ENCODE results near the gene ST6GALNAC2.
"Not testable (repeated sequence)": the region's sequence is repeated elsewhere in the genome, so short reads cannot be mapped to it uniquely, and the experiment has no call there.

Gene ST6GALNAC2

DNA sequence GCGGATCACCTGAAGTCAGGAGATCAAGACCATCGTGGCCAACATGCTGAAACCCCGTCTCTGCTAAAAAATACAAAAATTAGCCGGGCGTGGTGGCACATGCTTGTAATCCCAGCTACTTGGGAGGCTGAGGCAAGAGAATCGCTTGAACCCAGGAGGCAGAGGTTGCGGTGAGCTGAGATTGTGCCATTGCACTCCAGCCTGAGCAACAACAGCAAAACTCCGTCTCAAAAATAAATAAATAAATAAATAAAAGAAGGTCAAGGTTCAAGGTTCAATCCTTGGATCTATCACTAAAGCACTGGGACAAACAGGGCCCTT, 60.2 kb downstream of the ST6GALNAC2 start:
- not testable (repeated sequence) for DNase-seq

DNA sequence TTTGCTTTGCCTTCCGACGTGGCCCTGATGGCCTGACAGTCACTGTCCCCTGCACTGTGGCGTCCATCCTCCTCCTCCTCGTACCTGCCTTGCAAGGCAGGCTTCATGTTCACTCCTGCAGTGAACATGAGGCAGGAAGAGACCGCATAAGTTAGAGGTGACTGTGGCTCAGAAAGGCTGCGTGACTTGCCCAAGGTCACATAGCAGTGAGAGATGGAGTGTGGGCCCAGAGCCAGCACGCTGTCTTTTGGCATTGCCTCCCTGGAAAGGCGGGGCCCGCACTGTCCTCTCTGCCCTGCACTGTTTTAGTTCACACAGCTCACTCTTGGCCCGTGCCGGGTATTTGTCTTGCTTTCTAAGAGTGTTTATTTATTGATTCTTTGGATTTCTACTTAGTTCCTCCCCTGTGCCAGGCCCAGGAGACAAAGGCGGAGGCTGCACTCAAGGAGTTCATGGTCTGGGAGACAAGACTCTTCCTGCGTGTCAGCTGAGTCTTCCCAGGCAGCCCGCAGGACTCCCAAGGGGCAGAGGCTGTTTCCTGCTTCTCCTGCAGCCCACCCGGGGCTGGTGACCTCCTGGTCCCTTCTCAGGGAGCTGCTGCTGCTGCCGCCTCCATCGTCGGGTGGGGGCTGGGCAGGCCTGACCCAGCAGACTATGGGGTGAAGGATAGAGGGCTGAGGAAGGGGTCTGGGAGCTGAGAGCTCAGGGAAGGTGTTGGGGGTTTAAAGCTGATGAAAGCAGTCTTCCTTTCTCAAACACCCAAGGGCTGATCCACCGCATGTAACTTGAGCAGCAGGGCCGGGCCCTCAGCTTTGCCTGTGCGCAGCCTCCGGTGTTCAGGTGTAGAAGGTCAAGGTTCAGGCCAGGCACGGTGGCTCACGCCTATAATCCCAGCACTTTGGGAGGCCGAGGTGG, 60.8 kb downstream of the ST6GALNAC2 start:
- DNase-seq: no peak

GRCh38 chr17:76523084-76524037, 62.3 kb downstream of the ST6GALNAC2 start:
- DNase-seq: peak; percentile 73 to 84

- not testable (repeated sequence) for DNase-seq
Measured at GRCh38 chr17:76521683-76522082, 64.0 kb downstream of the ST6GALNAC2 start.

GRCh38 chr17:76521262-76521661, 64.4 kb downstream of the ST6GALNAC2 start:
- no peak for DNase-seq

DNA sequence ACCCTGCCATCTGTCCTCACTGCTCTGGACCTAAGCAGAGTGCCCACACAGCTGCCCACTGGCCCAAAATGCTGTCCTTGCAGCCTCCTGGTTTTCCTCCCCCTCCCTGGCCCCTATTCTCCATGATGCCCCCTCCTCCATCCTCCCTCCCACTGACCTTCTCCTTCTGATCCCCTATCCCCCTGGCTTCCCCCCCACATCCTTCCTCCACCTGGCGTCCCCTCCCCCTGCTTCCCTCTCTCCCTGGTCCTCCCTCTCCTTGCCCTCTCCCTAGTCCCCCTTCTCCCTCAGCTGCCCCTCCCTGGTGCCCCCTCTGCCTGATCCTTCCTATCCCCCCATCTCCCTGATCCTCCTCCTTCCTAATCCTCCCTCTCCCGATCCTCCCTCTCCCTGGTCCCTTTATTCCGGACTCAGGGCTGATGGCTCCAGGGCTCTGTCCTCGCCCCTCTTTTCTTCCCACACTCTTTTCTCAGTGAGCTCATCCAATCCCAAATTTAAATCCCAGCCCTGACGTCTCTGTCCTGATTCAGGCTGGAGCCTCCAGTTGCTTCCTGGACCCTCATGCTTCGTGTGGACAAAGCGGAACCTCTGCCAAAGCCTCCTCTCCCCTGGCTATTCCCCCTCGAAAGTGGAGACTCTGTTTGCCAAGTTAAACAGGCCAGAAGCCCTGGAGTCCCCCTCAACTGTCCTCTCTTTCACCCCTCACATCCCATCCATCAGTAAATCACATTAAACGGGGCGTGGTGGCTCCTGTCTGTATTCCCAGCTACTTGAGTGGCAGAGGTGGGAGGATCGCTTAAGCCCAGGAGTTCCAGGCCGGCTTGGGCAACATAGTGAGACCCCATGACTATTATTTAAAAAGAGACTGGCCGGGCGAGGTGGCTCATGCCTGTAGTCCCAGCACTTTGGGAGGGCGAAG, 66.4 kb downstream of the ST6GALNAC2 start:
- no peak for DNase-seq

- no peak for DNase-seq
Measured at GRCh38 chr17:76517638-76518038, 68.0 kb downstream of the ST6GALNAC2 start.
